ENCODE data around the gene TMEM53.

Gene TMEM53

DNA sequence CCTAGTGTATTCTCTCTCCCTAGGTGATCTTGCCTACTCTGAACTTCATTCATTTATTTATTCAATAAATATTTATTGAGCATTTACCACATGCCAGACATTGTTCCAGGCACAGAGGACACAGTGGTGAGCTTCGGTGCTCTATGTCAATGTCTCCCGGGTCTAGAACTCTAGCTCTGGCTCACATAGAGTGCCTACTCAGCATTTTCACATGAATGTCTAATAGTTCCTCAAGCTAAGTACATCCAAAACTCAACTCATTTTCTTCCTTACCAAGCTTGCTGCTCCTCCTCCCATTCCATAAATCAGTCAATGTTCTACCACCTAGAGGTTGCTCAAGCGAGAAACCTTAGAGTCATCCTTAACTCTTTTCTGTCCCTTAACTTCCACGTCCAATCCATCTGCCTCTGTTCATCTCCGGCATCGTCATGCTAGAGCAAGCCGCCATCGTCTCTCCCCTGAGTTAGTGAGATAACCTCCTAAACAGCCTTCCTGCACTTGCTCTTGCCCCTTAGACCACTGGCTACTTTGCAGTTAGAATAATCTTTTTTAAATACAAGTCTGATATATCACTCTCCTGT, 67.5 kb downstream of the TMEM53 start:
- H3K27me3 ChIP-seq (replicated peaks; ENCODE audit: control insufficient read depth, insufficient read depth, low read length) = peaks cover 2% of the 10 kb centered on the region
- no peaks in the 10 kb centered on the region for H3K36me3 ChIP-seq (ENCODE audit: control insufficient read depth, insufficient read depth, low read length)
- TF ChIP-seq, protein P1, sequence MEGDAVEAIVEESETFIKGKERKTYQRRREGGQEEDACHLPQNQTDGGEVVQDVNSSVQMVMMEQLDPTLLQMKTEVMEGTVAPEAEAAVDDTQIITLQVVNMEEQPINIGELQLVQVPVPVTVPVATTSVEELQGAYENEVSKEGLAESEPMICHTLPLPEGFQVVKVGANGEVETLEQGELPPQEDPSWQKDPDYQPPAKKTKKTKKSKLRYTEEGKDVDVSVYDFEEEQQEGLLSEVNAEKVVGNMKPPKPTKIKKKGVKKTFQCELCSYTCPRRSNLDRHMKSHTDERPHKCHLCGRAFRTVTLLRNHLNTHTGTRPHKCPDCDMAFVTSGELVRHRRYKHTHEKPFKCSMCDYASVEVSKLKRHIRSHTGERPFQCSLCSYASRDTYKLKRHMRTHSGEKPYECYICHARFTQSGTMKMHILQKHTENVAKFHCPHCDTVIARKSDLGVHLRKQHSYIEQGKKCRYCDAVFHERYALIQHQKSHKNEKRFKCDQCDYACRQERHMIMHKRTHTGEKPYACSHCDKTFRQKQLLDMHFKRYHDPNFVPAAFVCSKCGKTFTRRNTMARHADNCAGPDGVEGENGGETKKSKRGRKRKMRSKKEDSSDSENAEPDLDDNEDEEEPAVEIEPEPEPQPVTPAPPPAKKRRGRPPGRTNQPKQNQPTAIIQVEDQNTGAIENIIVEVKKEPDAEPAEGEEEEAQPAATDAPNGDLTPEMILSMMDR (IDR thresholded peaks at IDR 0.05; ENCODE audit: insufficient read depth, low read length, poor library complexity, severe bottlenecking) = no peak
- H3K4me3 ChIP-seq (replicated peaks; ENCODE audit: low read depth, low read length) = no peak overlapping the region
- no peak for DNase-seq (ENCODE audit: extremely low read depth, insufficient read length)

DNA sequence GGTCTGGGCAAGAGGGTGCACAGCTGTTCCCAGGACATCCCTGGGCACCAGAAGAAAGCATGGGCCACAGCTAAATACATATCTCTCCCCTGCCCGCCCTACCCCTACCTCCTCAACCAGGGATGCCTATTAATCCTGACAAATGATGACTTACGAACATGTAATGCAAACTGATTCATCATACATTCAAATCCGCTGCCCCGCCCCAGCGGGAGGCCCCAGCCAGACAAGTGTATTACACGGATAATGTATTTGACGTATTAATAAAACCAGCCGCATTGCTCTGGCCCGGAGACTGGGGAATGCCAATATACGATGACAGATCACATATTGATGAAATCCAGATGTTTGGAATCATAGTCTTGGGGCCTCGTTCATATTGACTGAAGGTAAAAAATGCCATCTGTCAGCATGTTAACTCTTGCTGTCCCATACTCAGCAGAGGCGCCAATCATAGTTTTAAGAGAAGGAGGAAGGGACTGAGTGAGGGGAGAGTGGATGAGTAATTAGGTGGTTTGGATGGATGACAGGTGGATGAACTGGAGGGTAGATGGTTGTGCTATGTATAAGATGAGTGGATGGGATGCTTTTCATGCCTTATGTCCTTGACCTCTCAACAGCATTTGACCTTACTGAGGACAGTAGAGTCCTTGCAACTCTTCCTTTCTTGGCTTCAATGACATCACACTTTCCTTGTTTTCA, 68.2 kb downstream of the TMEM53 start:
- no peaks in the 10 kb centered on the region for H3K36me3 ChIP-seq (ENCODE audit: control insufficient read depth, insufficient read depth, low read length)
- TF ChIP-seq, protein P1 (IDR thresholded peaks at IDR 0.05; ENCODE audit: insufficient read depth, low read length, poor library complexity, severe bottlenecking) = no peak
- DNase-seq (ENCODE audit: extremely low read depth, insufficient read length) = no peak
- peaks cover 2% of the 10 kb centered on the region for H3K27me3 ChIP-seq (replicated peaks; ENCODE audit: control insufficient read depth, insufficient read depth, low read length)
- H3K4me3 ChIP-seq (replicated peaks; ENCODE audit: low read depth, low read length) = no peak overlapping the region

DNA sequence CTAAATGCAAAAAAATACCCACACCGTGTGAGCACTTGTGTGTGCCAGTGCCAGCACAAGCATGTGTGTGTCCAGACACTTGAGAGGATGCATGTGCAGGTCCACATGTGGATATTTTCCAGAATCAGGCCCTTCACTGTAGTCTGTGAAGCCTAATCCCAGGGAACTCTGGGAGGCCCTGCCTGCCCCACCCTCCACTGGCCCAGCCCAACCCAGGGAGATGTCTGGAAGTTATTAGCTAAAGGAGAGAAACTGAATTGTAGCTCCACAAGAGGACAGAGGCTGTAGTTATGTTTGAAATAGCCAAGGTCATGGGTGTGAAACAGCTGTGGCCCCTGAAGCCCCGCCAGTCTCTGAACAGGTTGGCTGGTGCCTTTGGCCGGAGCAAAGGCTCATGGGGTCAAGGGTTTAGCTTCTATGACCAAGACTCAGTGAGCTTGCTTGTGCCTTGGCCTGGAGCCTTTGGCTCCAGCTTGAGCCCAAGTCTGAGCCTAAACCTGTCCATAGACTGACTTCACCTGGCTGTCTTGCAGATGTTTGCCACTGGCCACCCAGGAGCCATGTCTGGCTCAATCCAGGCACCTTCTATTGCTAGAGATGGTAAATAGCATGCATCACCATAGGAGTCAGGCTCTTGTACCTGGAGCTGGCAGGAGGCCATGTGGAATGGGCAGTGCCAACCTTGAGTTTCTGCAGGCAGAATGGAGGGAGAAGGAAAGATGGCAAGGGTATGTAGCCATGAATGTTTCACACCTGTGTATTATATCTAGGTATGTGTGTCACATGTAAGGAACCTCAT, 69.9 kb downstream of the TMEM53 start:
- TF ChIP-seq, protein P1 (IDR thresholded peaks at IDR 0.05; ENCODE audit: insufficient read depth, low read length, poor library complexity, severe bottlenecking) = no peak
- Histone ChIP-seq H3K4me3 (replicated peaks; ENCODE audit: low read depth, low read length) (no peak overlapping the region), H3K27me3 (replicated peaks; ENCODE audit: control insufficient read depth, insufficient read depth, low read length) (peaks cover 2% of the 10 kb centered on the region), H3K36me3 (ENCODE audit: control insufficient read depth, insufficient read depth, low read length) (no peaks in the 10 kb centered on the region)
- DNase-seq (ENCODE audit: extremely low read depth, insufficient read length) = no peak

DNA sequence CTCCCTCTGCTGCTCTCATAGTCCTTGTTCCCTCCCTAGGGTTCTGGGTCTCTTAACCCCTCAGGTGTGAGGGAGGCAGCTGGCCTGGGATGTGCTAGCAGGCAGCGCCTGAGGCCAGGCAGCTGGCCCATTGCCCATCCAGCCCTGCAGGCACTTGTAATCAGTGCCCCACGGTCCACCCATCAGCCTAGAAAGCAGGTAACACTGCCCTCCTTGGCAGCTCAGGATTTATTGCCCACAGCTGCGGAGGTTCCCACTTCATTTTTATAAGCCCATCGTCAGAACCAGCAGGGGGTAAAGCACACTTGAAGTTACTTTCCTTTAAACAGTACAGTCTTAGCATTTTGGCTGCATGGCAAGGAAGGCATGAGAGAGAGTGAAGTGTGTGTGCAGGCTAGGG, 70.6 kb downstream of the TMEM53 start:
- Histone ChIP-seq H3K27me3 (replicated peaks; ENCODE audit: control insufficient read depth, insufficient read depth, low read length) (peaks cover 2% of the 10 kb centered on the region), H3K4me3 (replicated peaks; ENCODE audit: low read depth, low read length) (no peak overlapping the region), H3K36me3 (ENCODE audit: control insufficient read depth, insufficient read depth, low read length) (no peaks in the 10 kb centered on the region)
- no peak for DNase-seq (ENCODE audit: extremely low read depth, insufficient read length)
- TF ChIP-seq, protein P1 (IDR thresholded peaks at IDR 0.05; ENCODE audit: insufficient read depth, low read length, poor library complexity, severe bottlenecking) = no peak

All from GM06990 (cell line).